HepG2 (cell line): ENCODE results near the gene ZNF181. TPM values are rescaled to one million over a fixed set of nuclear protein-coding genes. Genes with fewer than 3 reads are reported as not detected.

Experiments used
- ARNT ChIP-seq: fragments of 450-650 bp; IDR thresholded peaks from 2 replicates; pipeline ENCODE4 v1.6.1; 2017
- ELF3 ChIP-seq: IDR thresholded peaks from 2 replicates; pipeline ENCODE4 v1.6.1; 2016; ENCODE audit warnings: missing genetic modification reagents, missing compliant biosample characterization
- FOXA3 ChIP-seq: IDR thresholded peaks from 2 replicates; pipeline ENCODE4 v1.6.1; 2016; ENCODE audit warnings: missing genetic modification reagents, missing compliant biosample characterization
- GZF1 ChIP-seq: sonication (generic); formaldehyde crosslinking; IDR thresholded peaks from 2 replicates; pipeline ENCODE4 v1.5.1; 2020; ENCODE audit warnings: mild to moderate bottlenecking, missing genetic modification reagents
- HOXA3 ChIP-seq: sonication (generic); formaldehyde crosslinking; IDR thresholded peaks from 2 replicates; pipeline ENCODE4 v1.5.0; 2020; ENCODE audit warnings: missing genetic modification reagents
- IKZF5 ChIP-seq: IDR thresholded peaks from 2 replicates; pipeline ENCODE4 v1.6.1; 2018; ENCODE audit warnings: missing genetic modification reagents, mild to moderate bottlenecking, missing compliant biosample characterization
- KDM2A ChIP-seq: sonication (generic); formaldehyde crosslinking; IDR thresholded peaks from 2 replicates; pipeline ENCODE4 v1.4.0; 2020; ENCODE audit warnings: low read depth, missing genetic modification reagents, borderline replicate concordance
- KLF16 ChIP-seq, 2 experiments: sonication (generic) in 1 of 2; formaldehyde crosslinking in 1 of 2; IDR thresholded peaks; 2 replicates each; pipeline versions ENCODE4 v1.6.1 to v1.8.0; 2016 to 2023; ENCODE audit warnings: missing genetic modification reagents in 2 of 2, missing compliant biosample characterization in 1 of 2
- MAFF ChIP-seq: IDR thresholded peaks from 2 replicates; pipeline ENCODE4 v1.6.1; 2011; ENCODE audit warnings: low read depth, low read length, improper control_type of control experiment
- MEF2D ChIP-seq: sonication (generic); formaldehyde crosslinking; IDR thresholded peaks from 2 replicates; pipeline ENCODE4 v1.5.1; 2020; ENCODE audit warnings: mild to moderate bottlenecking, missing genetic modification reagents
- NFE2 ChIP-seq: sonication (generic); formaldehyde crosslinking; IDR thresholded peaks from 2 replicates; pipeline ENCODE4 v1.4.0; 2020; ENCODE audit warnings: missing genetic modification reagents
- NFE2L1 ChIP-seq: sonication (generic); formaldehyde crosslinking; IDR thresholded peaks from 2 replicates; pipeline ENCODE4 v1.4.0; 2020; ENCODE audit warnings: missing genetic modification reagents, mild to moderate bottlenecking, borderline replicate concordance
- NFKBIZ ChIP-seq: IDR thresholded peaks from 2 replicates; pipeline ENCODE4 v1.6.1; 2018; ENCODE audit warnings: missing genetic modification reagents, missing compliant biosample characterization
- NR2F6 ChIP-seq, 2 experiments: IDR thresholded peaks; 2 replicates each; pipeline ENCODE4 v1.6.1; 2016; ENCODE audit warnings: antibody characterized with exemption in 1 of 2, mild to moderate bottlenecking in 1 of 2
- RFXAP ChIP-seq: sonication (generic); formaldehyde crosslinking; IDR thresholded peaks from 2 replicates; pipeline ENCODE4 v1.4.0; 2020; ENCODE audit warnings: missing genetic modification reagents, borderline replicate concordance
- YEATS2 ChIP-seq: sonication (generic); formaldehyde crosslinking; IDR thresholded peaks from 2 replicates; pipeline ENCODE4 v1.4.0; 2020; ENCODE audit warnings: missing genetic modification reagents, borderline replicate concordance
- ZBTB14 ChIP-seq: sonication (generic); formaldehyde crosslinking; IDR thresholded peaks from 2 replicates; pipeline ENCODE4 v1.4.0; 2020; ENCODE audit warnings: missing genetic modification reagents
- ZNF124 ChIP-seq: sonication (generic); formaldehyde crosslinking; IDR thresholded peaks from 2 replicates; pipeline ENCODE4 v1.4.0; 2020; ENCODE audit warnings: missing genetic modification reagents
- ZNF781 ChIP-seq: sonication (generic); formaldehyde crosslinking; IDR thresholded peaks from 2 replicates; pipeline ENCODE4 v1.5.1; 2020; ENCODE audit warnings: borderline replicate concordance, mild to moderate bottlenecking, missing genetic modification reagents; ENCODE audit errors: not compliant biosample characterization
- polyA plus RNA-seq, 8 experiments: library from polyadenylated mRNA; depleted of rRNA in 3 of 8; stranded (reverse) in 7 of 8; unstranded in 1 of 8; fragments of >200 nt; fragmentation: Illumina TruSeq in 4 of 8; extraction: Trizol in 4 of 8; gene quantifications; 2 replicates each; pipeline versions ENCODE4 v1.2.1 to v1.2.3, GENCODE V29; 2011 to 2016; ENCODE audit warnings: low read depth in 4 of 8, missing spikeins in 1 of 8, mixed read lengths in 1 of 8; ENCODE audit not compliant: insufficient read depth in 1 of 8
- total RNA-seq, 5 experiments: library from RNA; depleted of rRNA; stranded (reverse); fragments of >200 nt; fragmentation: Illumina TruSeq; extraction: Trizol; gene quantifications; 2 replicates each; pipeline ENCODE4 v1.2.3, GENCODE V29; 2016; ENCODE audit warnings: low read depth in 1 of 5
- TF ChIP-seq, protein P1 (sequence below): sonication (generic); formaldehyde crosslinking; IDR thresholded peaks from 2 replicates; pipeline ENCODE4 v1.5.0; 2020; ENCODE audit warnings: missing genetic modification reagents, mild to moderate bottlenecking, borderline replicate concordance
- TF ChIP-seq, protein P2 (sequence below): IDR thresholded peaks from 2 replicates; pipeline ENCODE4 v1.6.1; 2016; ENCODE audit warnings: missing genetic modification reagents, missing compliant biosample characterization
- TF ChIP-seq, protein P3 (sequence below): sonication (generic); formaldehyde crosslinking; IDR thresholded peaks from 2 replicates; pipeline ENCODE4 v1.5.0; 2020; ENCODE audit warnings: missing genetic modification reagents
- TF ChIP-seq, protein P4 (sequence below): sonication (generic); formaldehyde crosslinking; IDR thresholded peaks from 2 replicates; pipeline ENCODE4 v1.9.0; 2021; ENCODE audit warnings: missing genetic modification reagents, borderline replicate concordance

Gene ZNF181
- total and polyA plus RNA-seq, 2 of the 13 experiments (the other 11 are each of a cell fraction or from before 2014, with no cell fraction given): 10.6 to 15.5 TPM

GRCh38 chr19:34772697-34773554 is 38.9 kb downstream of the ZNF181 start, which contains the start of gene ZNF599 (continued):
- TF ChIP-seq IKZF5 (CRISPR knock-in tag) (0 out of 2 replicates have a peak, but pooled peaks have one; percentile 33), GZF1 (CRISPR knock-in tag) (no peak), NR2F6 (IDR thresholded peaks at IDR 0.05) (no peak), NR2F6 (CRISPR knock-in tag; IDR thresholded peaks at IDR 0.05) (no peak), NFKBIZ (CRISPR knock-in tag) (no peak; the same call in 1 of the 2 replicates), ZNF781 (CRISPR knock-in tag) (no peak), ZBTB14 (CRISPR knock-in tag) (no peak), ZNF124 (CRISPR knock-in tag) (peak; percentile 61; the same call in 1 of the 2 replicates), ELF3 (CRISPR knock-in tag) (peak; percentile 77), YEATS2 (CRISPR knock-in tag) (peak; percentile 84; the same call in 1 of the 2 replicates), NFE2L1 (0 out of 2 replicates have a peak, but pooled peaks have one; percentile 39), FOXA3 (CRISPR knock-in tag) (peak; percentile 55), MEF2D (CRISPR knock-in tag) (no peak), HOXA3 (CRISPR knock-in tag) (peak; percentile 88), ARNT (no peak), RFXAP (CRISPR knock-in tag) (peak; percentile 66; the same call in 1 of the 2 replicates), KLF16 (CRISPR knock-in tag; IDR thresholded peaks at IDR 0.05) (peak in 1 of 2 experiments; percentile 89; a peak in 2 of 4 replicates), NFE2 (CRISPR knock-in tag) (no peak), KDM2A (CRISPR knock-in tag) (peak; percentile 94), MAFF (no peak)
- TF ChIP-seq, protein P1, sequence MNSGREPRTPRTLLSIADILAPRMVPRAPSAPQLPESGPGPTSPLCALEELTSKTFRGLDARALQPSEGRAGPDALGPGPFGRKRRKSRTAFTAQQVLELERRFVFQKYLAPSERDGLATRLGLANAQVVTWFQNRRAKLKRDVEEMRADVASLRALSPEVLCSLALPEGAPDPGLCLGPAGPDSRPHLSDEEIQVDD (CRISPR knock-in tag): no peak
- TF ChIP-seq, protein P2, sequence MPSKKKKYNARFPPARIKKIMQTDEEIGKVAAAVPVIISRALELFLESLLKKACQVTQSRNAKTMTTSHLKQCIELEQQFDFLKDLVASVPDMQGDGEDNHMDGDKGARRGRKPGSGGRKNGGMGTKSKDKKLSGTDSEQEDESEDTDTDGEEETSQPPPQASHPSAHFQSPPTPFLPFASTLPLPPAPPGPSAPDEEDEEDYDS (CRISPR knock-in tag): peak; percentile 57
- TF ChIP-seq, protein P3, sequence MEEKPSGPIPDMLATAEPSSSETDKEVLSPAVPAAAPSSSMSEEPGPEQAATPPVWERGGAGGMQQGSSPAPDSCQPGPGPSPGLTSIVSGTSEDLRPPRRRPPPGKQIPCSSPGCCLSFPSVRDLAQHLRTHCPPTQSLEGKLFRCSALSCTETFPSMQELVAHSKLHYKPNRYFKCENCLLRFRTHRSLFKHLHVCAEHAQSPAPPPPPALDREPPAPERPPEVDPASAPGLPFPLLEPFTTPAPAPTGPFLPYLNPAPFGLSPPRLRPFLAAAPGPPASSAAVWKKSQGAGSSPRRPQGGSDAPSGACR (CRISPR knock-in tag): 0 out of 2 replicates have a peak, but pooled peaks have one; percentile 18
- TF ChIP-seq, protein P4, sequence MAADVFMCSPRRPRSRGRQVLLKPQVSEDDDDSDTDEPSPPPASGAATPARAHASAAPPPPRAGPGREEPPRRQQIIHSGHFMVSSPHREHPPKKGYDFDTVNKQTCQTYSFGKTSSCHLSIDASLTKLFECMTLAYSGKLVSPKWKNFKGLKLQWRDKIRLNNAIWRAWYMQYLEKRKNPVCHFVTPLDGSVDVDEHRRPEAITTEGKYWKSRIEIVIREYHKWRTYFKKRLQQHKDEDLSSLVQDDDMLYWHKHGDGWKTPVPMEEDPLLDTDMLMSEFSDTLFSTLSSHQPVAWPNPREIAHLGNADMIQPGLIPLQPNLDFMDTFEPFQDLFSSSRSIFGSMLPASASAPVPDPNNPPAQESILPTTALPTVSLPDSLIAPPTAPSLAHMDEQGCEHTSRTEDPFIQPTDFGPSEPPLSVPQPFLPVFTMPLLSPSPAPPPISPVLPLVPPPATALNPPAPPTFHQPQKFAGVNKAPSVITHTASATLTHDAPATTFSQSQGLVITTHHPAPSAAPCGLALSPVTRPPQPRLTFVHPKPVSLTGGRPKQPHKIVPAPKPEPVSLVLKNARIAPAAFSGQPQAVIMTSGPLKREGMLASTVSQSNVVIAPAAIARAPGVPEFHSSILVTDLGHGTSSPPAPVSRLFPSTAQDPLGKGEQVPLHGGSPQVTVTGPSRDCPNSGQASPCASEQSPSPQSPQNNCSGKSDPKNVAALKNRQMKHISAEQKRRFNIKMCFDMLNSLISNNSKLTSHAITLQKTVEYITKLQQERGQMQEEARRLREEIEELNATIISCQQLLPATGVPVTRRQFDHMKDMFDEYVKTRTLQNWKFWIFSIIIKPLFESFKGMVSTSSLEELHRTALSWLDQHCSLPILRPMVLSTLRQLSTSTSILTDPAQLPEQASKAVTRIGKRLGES: no peak
